HUES48 (cell line): Measurements from ENCODE around the gene PATL2.
"Not testable (repeated sequence)": the region's sequence is repeated elsewhere in the genome, so short reads cannot be mapped to it uniquely, and the experiment has no call there.

Source experiments
- H3K27ac ChIP-seq: one replicate; pipeline ENCODE4 v1.7.0; 2013; ENCODE audit warnings: low read depth, low read length, inconsistent platforms
- H3K27me3 ChIP-seq: 2 replicates; pipeline ENCODE4 v1.6.1; 2013; ENCODE audit warnings: mild to moderate bottlenecking, low read length; ENCODE audit not compliant: control insufficient read depth, insufficient read depth
- H3K36me3 ChIP-seq: 2 replicates; pipeline ENCODE4 v1.6.1; 2013; ENCODE audit warnings: low read length; ENCODE audit not compliant: control insufficient read depth, insufficient read depth
- H3K4me1 ChIP-seq: 2 replicates; pipeline ENCODE4 v1.6.1; 2013; ENCODE audit warnings: mild to moderate bottlenecking, low read length; ENCODE audit not compliant: control insufficient read depth, insufficient read depth
- H3K4me3 ChIP-seq: 2 replicates; pipeline ENCODE4 v1.5.1; 2013; ENCODE audit warnings: mild to moderate bottlenecking, low read depth, low read length
- H3K9ac ChIP-seq: 2 replicates; pipeline ENCODE4 v1.6.1; 2013; ENCODE audit warnings: mild to moderate bottlenecking, low read depth, low read length, moderate library complexity
- H3K9me3 ChIP-seq: 2 replicates; pipeline ENCODE4 v1.6.1; 2013; ENCODE audit warnings: low read length; ENCODE audit not compliant: control insufficient read depth, insufficient read depth

PATL2 gene

GRCh38 chr15:44625286-44625685 is 85.8 kb downstream of the PATL2 start:
- H3K4me1 ChIP-seq, H3K4me3 ChIP-seq, H3K27me3 ChIP-seq, H3K27ac ChIP-seq, H3K9ac ChIP-seq, H3K9me3 ChIP-seq: not testable (repeated sequence)
- peaks cover 75% of the 10 kb centered on the region for H3K36me3 ChIP-seq

GRCh38 chr15:44623178-44623577 is 87.9 kb downstream of the PATL2 start:
- Histone ChIP-seq H3K4me1 (no peaks in the 10 kb centered on the region), H3K4me3 (no peak overlapping the region), H3K9ac (no peak overlapping the region), H3K27me3 (no peaks in the 10 kb centered on the region), H3K27ac (no peak overlapping the region), H3K36me3 (peaks cover 75% of the 10 kb centered on the region), H3K9me3 (no peaks in the 10 kb centered on the region)

GRCh38 chr15:44620081-44620480 is 91.0 kb downstream of the PATL2 start:
- Histone ChIP-seq H3K9me3 (no peaks in the 10 kb centered on the region), H3K4me3 (no peak overlapping the region), H3K36me3 (peaks cover 72% of the 10 kb centered on the region)

GRCh38 chr15:44616974-44617373 is 94.1 kb downstream of the PATL2 start:
- no peaks in the 10 kb centered on the region for H3K4me1 ChIP-seq
- peaks cover 77% of the 10 kb centered on the region for H3K36me3 ChIP-seq
- no peak overlapping the region for H3K27ac ChIP-seq
- H3K9me3 ChIP-seq = no peaks in the 10 kb centered on the region
- no peak overlapping the region for H3K9ac ChIP-seq
- no peak overlapping the region for H3K4me3 ChIP-seq
- H3K27me3 ChIP-seq = no peaks in the 10 kb centered on the region

More at GRCh38 chr15:44620081-44620480, 91.0 kb downstream of the PATL2 start:
- Histone ChIP-seq H3K27ac (no peak overlapping the region), H3K27me3 (no peaks in the 10 kb centered on the region), H3K9ac (no peak overlapping the region), H3K4me1 (no peaks in the 10 kb centered on the region)
